GM12878 (cell line): ENCODE data around the gene SPARC.
A peak's percentile ranks its signal among the peaks of the same experiment; 100 is the strongest.

Experiments used
- NKRF ChIP-seq: fragments of 450-650 bp; conservative IDR thresholded peaks from 2 replicates; pipeline ENCODE4 v1.6.1; 2017; ENCODE audit warnings: mild to moderate bottlenecking, moderate library complexity
- RCOR1 ChIP-seq: conservative IDR thresholded peaks from 2 replicates; pipeline ENCODE4 v1.6.1; 2012; ENCODE audit warnings: low read depth, low read length, improper control_type of control experiment
- ZNF274 ChIP-seq: IDR thresholded peaks from one replicate; pipeline ENCODE4 v1.8.0; 2011; ENCODE audit not compliant: insufficient read length, insufficient read depth
- TF ChIP-seq, protein P1 (sequence below): fragments of 450-650 bp; IDR thresholded peaks from 2 replicates; pipeline ENCODE4 v1.6.1; 2017; ENCODE audit warnings: mild to moderate bottlenecking
- TF ChIP-seq, protein P2 (sequence below), 3 experiments: IDR thresholded peaks in 2 of 3; conservative IDR thresholded peaks in 1 of 3; 2 replicates each; pipeline ENCODE4 v1.5.1; 2011; ENCODE audit warnings: low read depth in 3 of 3, low read length in 3 of 3, mild to moderate bottlenecking in 3 of 3, control low read depth in 2 of 3, moderate library complexity in 2 of 3, inconsistent platforms in 1 of 3, mixed read lengths in 1 of 3; ENCODE audit not compliant: control insufficient read depth in 2 of 3, insufficient read depth in 1 of 3; ENCODE audit errors: extremely low read depth in 1 of 3

- TF ChIP-seq, protein P1, sequence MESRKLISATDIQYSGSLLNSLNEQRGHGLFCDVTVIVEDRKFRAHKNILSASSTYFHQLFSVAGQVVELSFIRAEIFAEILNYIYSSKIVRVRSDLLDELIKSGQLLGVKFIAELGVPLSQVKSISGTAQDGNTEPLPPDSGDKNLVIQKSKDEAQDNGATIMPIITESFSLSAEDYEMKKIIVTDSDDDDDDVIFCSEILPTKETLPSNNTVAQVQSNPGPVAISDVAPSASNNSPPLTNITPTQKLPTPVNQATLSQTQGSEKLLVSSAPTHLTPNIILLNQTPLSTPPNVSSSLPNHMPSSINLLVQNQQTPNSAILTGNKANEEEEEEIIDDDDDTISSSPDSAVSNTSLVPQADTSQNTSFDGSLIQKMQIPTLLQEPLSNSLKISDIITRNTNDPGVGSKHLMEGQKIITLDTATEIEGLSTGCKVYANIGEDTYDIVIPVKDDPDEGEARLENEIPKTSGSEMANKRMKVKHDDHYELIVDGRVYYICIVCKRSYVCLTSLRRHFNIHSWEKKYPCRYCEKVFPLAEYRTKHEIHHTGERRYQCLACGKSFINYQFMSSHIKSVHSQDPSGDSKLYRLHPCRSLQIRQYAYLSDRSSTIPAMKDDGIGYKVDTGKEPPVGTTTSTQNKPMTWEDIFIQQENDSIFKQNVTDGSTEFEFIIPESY, result no peak
- TF ChIP-seq, protein P2, sequence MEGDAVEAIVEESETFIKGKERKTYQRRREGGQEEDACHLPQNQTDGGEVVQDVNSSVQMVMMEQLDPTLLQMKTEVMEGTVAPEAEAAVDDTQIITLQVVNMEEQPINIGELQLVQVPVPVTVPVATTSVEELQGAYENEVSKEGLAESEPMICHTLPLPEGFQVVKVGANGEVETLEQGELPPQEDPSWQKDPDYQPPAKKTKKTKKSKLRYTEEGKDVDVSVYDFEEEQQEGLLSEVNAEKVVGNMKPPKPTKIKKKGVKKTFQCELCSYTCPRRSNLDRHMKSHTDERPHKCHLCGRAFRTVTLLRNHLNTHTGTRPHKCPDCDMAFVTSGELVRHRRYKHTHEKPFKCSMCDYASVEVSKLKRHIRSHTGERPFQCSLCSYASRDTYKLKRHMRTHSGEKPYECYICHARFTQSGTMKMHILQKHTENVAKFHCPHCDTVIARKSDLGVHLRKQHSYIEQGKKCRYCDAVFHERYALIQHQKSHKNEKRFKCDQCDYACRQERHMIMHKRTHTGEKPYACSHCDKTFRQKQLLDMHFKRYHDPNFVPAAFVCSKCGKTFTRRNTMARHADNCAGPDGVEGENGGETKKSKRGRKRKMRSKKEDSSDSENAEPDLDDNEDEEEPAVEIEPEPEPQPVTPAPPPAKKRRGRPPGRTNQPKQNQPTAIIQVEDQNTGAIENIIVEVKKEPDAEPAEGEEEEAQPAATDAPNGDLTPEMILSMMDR (IDR thresholded peaks at IDR 0.05 in 2 of 3, conservative IDR thresholded peaks at IDR 0.05 in 1 of 3; ENCODE audit: control insufficient read depth in 2 of 3, extremely low read depth in 1 of 3, insufficient read depth in 1 of 3, low read depth in 3 of 3, low read length in 3 of 3), result peak; percentile 81 to 98 (median 82)
- TF ChIP-seq NKRF (no peak), RCOR1 (no peak), ZNF274 (no peak)
Observed at GRCh38 chr5:151659001-151659754, 27.5 kb downstream of the SPARC start.
